HepG2 (cell line): ENCODE data around the gene IZUMO4. TPM values are rescaled to one million over a fixed set of nuclear protein-coding genes. Genes with fewer than 3 reads are reported as not detected.
A peak's percentile ranks its signal among the peaks of the same experiment; 100 is the strongest.

Source experiments
- ATAC-seq: fragments of 200-7000 bp; cut with Tn5 transposase; 3 replicates; pipeline ENCODE4 v1.9.1; 2020; ENCODE audit warnings: mild to moderate bottlenecking, moderate library complexity
- BruUV-seq: library from RNA; stranded (reverse); fragments of 400-500 nt; replicated peaks from 2 replicates; lab custom pipeline; 2021; lab: Mats Ljungman, UMichigan
- CTCF ChIA-PET: fragments of 300-600 bp; formaldehyde crosslinking; extraction: SDS; loops from one replicate; lab custom pipeline; 2021; ENCODE audit warnings: low total read pairs, inconsistent platforms, low intra/inter-chr PET ratio; lab: Yijun Ruan, JAX
- POLR2A ChIA-PET: fragments of 350-600 bp; sonication (Branson Sonifier 250); formaldehyde crosslinking; loops from one replicate; lab custom pipeline; 2020; ENCODE audit warnings: antibody characterized with exemption, inconsistent platforms; lab: Yijun Ruan, JAX
- DNase-seq: peaks from one replicate; pipeline ENCODE4 v3.0.0-alpha.2; 2015; ENCODE audit warnings: low spot score
- FAIRE-seq: peaks from 3 replicates; lab custom pipeline; 2011; peaks lifted over from hg19 to GRCh38; lab: Jason Lieb, UNC
- H2AFZ ChIP-seq: one replicate; pipeline ENCODE4 v1.6.1; 2011; ENCODE audit warnings: low read length, inconsistent platforms
- H3K27ac ChIP-seq: fragments of 300-600 bp; 3 replicates; pipeline ENCODE4 v1.8.0; 2011; ENCODE audit warnings: mixed run types, mild to moderate bottlenecking, mixed read lengths, low read length, inconsistent platforms; ENCODE audit not compliant: insufficient read depth; ENCODE audit errors: extremely low read length
- H3K27me3 ChIP-seq, 2 experiments: fragments of 200-600 bp in 1 of 2; 2 replicates in 1 of 2; 3 replicates in 1 of 2; pipeline versions ENCODE4 v1.6.0 to v1.8.0; 2011; ENCODE audit warnings: low read length in 2 of 2, mild to moderate bottlenecking in 2 of 2, moderate library complexity in 2 of 2, inconsistent platforms in 1 of 2; ENCODE audit not compliant: insufficient read depth in 2 of 2, control insufficient read depth in 1 of 2
- H3K36me3 ChIP-seq, 2 experiments: fragments of 200-600 bp in 1 of 2; replicated peaks in 1 of 2; 2 replicates in 1 of 2; 3 replicates in 1 of 2; pipeline versions ENCODE4 v1.5.1 to v1.8.0; 2011; ENCODE audit warnings: low read length in 2 of 2, inconsistent platforms in 1 of 2; ENCODE audit not compliant: insufficient read depth in 2 of 2, control insufficient read depth in 1 of 2
- H3K4me1 ChIP-seq: 2 replicates; pipeline ENCODE4 v1.5.1; 2012; ENCODE audit warnings: low read length, inconsistent platforms; ENCODE audit not compliant: insufficient read depth
- H3K4me2 ChIP-seq: 2 replicates; pipeline ENCODE4 v1.6.0; 2011; ENCODE audit warnings: low read depth, low read length, inconsistent platforms
- H3K4me3 ChIP-seq, 3 experiments: fragments of 200-600 bp in 1 of 3; sonication (generic), shearing (Covaris generic) in 1 of 3; replicated peaks in 1 of 3; 2 replicates each; pipeline ENCODE4 v1.5.1; 2011 to 2016; ENCODE audit warnings: low read length in 3 of 3, inconsistent platforms in 2 of 3, low read depth in 2 of 3, mild to moderate bottlenecking in 2 of 3, control low read depth in 1 of 3, mixed read lengths in 1 of 3; ENCODE audit not compliant: insufficient read depth in 1 of 3
- H3K79me2 ChIP-seq: one replicate; pipeline ENCODE4 v1.6.1; 2011; ENCODE audit warnings: low read length, inconsistent platforms; ENCODE audit not compliant: insufficient read depth
- H3K9ac ChIP-seq: 2 replicates; pipeline ENCODE4 v1.6.0; 2011; ENCODE audit warnings: mild to moderate bottlenecking, low read depth, low read length, inconsistent platforms; ENCODE audit not compliant: insufficient read depth
- H3K9me3 ChIP-seq: 2 replicates; pipeline ENCODE4 v1.5.1; 2012; ENCODE audit warnings: mild to moderate bottlenecking, low read length
- H4K20me1 ChIP-seq: 2 replicates; pipeline ENCODE4 v1.6.0; 2011; ENCODE audit warnings: inconsistent platforms, mild to moderate bottlenecking, low read length, moderate library complexity; ENCODE audit not compliant: insufficient read depth
- ESRRA ChIP-seq: sonication (generic); formaldehyde crosslinking; IDR thresholded peaks from 2 replicates; pipeline ENCODE4 v1.5.1; 2020; ENCODE audit warnings: mild to moderate bottlenecking, low read depth, missing genetic modification reagents
- FOXA1 ChIP-seq, 2 experiments: fragments of 450-650 bp in 1 of 2; sonication (generic) in 1 of 2; formaldehyde crosslinking in 1 of 2; IDR thresholded peaks; 2 replicates each; pipeline versions ENCODE4 v1.4.0 to v1.6.1; 2016 to 2020; ENCODE audit warnings: missing genetic modification reagents in 1 of 2
- FOXK1 ChIP-seq: sonication (generic); formaldehyde crosslinking; IDR thresholded peaks from 2 replicates; pipeline ENCODE4 v1.4.0; 2020; ENCODE audit warnings: low read depth, missing genetic modification reagents, borderline replicate concordance
- GATAD2A ChIP-seq: IDR thresholded peaks from 2 replicates; pipeline ENCODE4 v1.6.1; 2016
- MYNN ChIP-seq: sonication (generic); formaldehyde crosslinking; IDR thresholded peaks from 2 replicates; pipeline ENCODE4 v1.4.0; 2020; ENCODE audit warnings: mild to moderate bottlenecking, low read depth, missing genetic modification reagents
- ZNF296 ChIP-seq: sonication (generic); formaldehyde crosslinking; conservative IDR thresholded peaks from 2 replicates; pipeline ENCODE4 v1.5.0; 2020; ENCODE audit warnings: mild to moderate bottlenecking, missing genetic modification reagents
- ZNF382 ChIP-seq: sonication (generic); formaldehyde crosslinking; IDR thresholded peaks from 2 replicates; pipeline ENCODE4 v1.5.0; 2020; ENCODE audit warnings: missing genetic modification reagents, mild to moderate bottlenecking, borderline replicate concordance
- ZNF777 ChIP-seq: sonication (generic); formaldehyde crosslinking; IDR thresholded peaks from 2 replicates; pipeline ENCODE4 v1.4.0; 2020; ENCODE audit warnings: missing genetic modification reagents
- ZSCAN9 ChIP-seq: IDR thresholded peaks from 2 replicates; pipeline ENCODE4 v1.6.1; 2016; ENCODE audit warnings: borderline replicate concordance
- WGBS: methylation state at CpG from one replicate; pipeline ENCODE4 v1.1.6; 2017; ENCODE audit warnings: low lambda C conversion rate; 5-methylcytosine and 5-hydroxymethylcytosine counted together
- in situ Hi-C: cut with HindIII; loops from 2 replicates; pipeline ENCODE4 v1.10.0; 2017; ENCODE audit warnings: low pct_unique_long_range_greater_than_20kb; ENCODE audit not compliant: extremely low pct_ligation_motif_present
- intact Hi-C: fragments of 100-400 bp; cut with micrococcal nuclease; formaldehyde crosslinking; loops from one replicate; pipeline ENCODE4 v1.10.0; 2022; ENCODE audit not compliant: unreplicated experiment
- polyA plus RNA-seq, 8 experiments: library from polyadenylated mRNA; depleted of rRNA in 3 of 8; stranded (reverse) in 7 of 8; unstranded in 1 of 8; fragments of >200 nt; fragmentation: Illumina TruSeq in 4 of 8; extraction: Trizol in 4 of 8; gene quantifications; 2 replicates each; pipeline versions ENCODE4 v1.2.1 to v1.2.3, GENCODE V29; 2011 to 2016; ENCODE audit warnings: low read depth in 4 of 8, missing spikeins in 1 of 8, mixed read lengths in 1 of 8; ENCODE audit not compliant: insufficient read depth in 1 of 8
- total RNA-seq, 5 experiments: library from RNA; depleted of rRNA; stranded (reverse); fragments of >200 nt; fragmentation: Illumina TruSeq; extraction: Trizol; gene quantifications; 2 replicates each; pipeline ENCODE4 v1.2.3, GENCODE V29; 2016; ENCODE audit warnings: low read depth in 1 of 5
- TF ChIP-seq, protein P1 (sequence below): sonication (generic); formaldehyde crosslinking; IDR thresholded peaks from 2 replicates; pipeline ENCODE4 v1.8.1; 2023; ENCODE audit warnings: mild to moderate bottlenecking, moderate library complexity, missing genetic modification reagents
- TF ChIP-seq, protein P2 (sequence below): sonication (generic); formaldehyde crosslinking; IDR thresholded peaks from 2 replicates; pipeline ENCODE4 v1.4.0; 2020; ENCODE audit warnings: missing genetic modification reagents, borderline replicate concordance
- TF ChIP-seq, protein P3 (sequence below): sonication (generic); formaldehyde crosslinking; IDR thresholded peaks from 2 replicates; pipeline ENCODE4 v1.5.0; 2020; ENCODE audit warnings: missing genetic modification reagents, mild to moderate bottlenecking, borderline replicate concordance
- TF ChIP-seq, protein P4 (sequence below): sonication (generic); formaldehyde crosslinking; IDR thresholded peaks from 2 replicates; pipeline ENCODE4 v1.4.0; 2020; ENCODE audit warnings: mild to moderate bottlenecking, missing genetic modification reagents
- TF ChIP-seq, protein P5 (sequence below): sonication (generic); formaldehyde crosslinking; IDR thresholded peaks from 2 replicates; pipeline ENCODE4 v1.4.0; 2020; ENCODE audit warnings: missing genetic modification reagents

IZUMO4 gene
- total and polyA plus RNA-seq, 2 of the 13 experiments (the other 11 are each of a cell fraction or from before 2014, with no cell fraction given) = 0.77 to 3.9 TPM

DNA sequence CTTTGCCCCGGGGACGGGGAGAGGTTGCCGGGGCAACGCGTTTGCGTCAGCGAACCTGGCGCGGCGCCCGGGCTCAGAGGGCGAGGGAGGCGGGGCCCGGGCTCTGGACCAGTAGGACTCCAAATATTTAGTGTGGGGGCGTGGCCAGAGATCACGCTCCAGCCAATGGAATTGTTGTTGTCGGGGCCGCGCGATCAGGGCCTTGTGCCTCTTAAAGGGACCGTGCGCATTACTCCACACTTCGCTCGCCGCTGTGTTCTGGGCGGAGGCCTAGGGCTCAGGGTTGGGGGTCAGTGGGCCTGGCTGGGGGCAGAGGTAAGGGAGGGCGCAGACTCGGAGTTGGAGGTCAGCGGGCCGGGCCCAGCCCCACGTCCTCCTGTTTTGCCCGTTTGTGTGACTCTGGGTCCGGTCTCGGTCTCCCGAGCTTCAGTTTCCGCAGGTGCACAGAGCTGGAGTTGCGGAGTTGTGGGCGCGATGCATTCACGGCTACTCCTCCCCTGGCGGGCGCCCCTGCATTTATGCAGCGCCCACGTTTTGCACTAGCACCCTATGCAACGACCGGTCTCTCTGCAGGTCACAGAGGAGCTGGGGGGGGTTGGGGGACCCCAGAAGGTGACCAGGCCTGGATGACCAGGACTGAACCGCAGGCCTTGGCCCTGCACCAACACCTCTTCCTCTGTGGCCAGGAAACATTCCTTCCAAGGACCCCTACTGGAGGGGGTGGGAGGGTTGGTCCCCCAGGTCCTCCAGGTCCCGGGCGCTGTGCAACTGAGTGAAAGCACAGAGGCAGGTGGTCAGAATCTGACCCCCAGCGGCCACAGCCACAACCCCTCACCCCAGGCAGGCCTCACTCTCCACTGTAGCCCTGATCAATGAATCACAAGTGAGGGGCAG lies 35.0 kb upstream of the IZUMO4 start (continued):
- TF ChIP-seq, protein P1, sequence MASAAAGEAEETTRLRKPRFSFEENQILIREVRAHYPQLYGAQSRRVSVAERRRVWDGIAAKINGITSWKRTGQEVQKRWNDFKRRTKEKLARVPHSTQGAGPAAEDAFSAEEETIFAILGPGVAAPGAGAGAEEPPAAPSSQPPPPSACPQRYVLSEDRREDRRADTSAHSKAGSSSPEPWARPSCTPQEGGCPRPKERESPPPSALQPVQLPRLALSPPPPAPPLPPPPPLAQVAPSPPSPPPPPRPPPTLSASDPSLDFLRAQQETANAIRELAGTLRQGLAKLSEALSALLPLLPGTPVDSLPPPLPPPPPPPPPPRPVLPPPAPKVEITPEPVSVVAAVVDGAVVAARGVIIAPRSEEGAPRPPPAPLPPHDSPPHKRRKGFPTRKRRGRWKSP (CRISPR knock-in tag) = no peak
- TF ChIP-seq ESRRA (0 out of 2 replicates have a peak, but pooled peaks have one; percentile 33), ZNF296 (0 out of 2 replicates have a peak, but pooled peaks have one; percentile 64), ZNF382 (CRISPR knock-in tag) (no peak), MYNN (no peak), FOXA1 (IDR thresholded peaks at IDR 0.05) (no peak), FOXA1 (CRISPR knock-in tag; IDR thresholded peaks at IDR 0.05) (no peak), FOXK1 (0 out of 2 replicates have a peak, but pooled peaks have one; percentile 9), ZSCAN9 (CRISPR knock-in tag) (no peak)

DNA sequence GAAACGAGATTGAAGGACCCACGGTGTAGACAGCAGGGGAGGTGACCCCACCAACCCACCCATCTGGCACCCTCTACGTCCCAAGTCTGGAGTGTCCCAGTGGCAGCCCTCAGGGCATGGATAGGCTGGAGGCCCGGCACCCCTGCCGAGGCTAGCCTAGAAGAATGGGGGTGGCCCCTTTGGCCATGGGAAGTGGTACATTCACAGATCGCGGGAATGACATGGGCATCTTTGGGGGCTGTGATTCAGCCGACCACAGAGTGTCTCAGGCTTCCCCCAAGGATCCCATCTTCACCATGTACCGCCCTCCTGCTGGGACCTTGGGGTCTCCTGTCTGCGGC lies 34.4 kb upstream of the IZUMO4 start:
- 29% methylated on average over 5 of the region's 10 CpGs for WGBS
- Histone ChIP-seq H3K9ac (peak overlapping the region; percentile 97), H3K36me3 (no peaks in the 10 kb centered on the region), H3K4me3 (peak overlapping the region; percentile 58 to 84 (median 69)), H3K27ac (peak overlapping the region; percentile 100), H3K9me3 (no peaks in the 10 kb centered on the region), H4K20me1 (no peaks in the 10 kb centered on the region), H3K4me2 (peak overlapping the region; percentile 91), H2AFZ (no peak overlapping the region), H3K79me2 (no peaks in the 10 kb centered on the region), H3K27me3 (no peaks in the 10 kb centered on the region; a peak in 1 of 5 replicates), H3K4me1 (peaks cover 77% of the 10 kb centered on the region)
- in situ Hi-C loops = loop anchor here (5.0 to 10.0 kb wide), 2 partner anchors 40 to 128 kb away; no protein-coding TSS in a partner anchor
- POLR2A ChIA-PET = interaction anchor here (1.0 to 3.2 kb wide), 6 partner anchors 10 to 46 kb away, joined by 5 to 40 read pairs (median 8); partner anchors contain the start of genes BTBD2 and MKNK2
- DNase-seq = no peak
- no peak for FAIRE-seq
- CTCF ChIA-PET = no interaction called here
- intact Hi-C loops = no loop called here
- ATAC-seq = peak; percentile 0; the same call in 2 of the 3 replicates
- no TSS peak for BruUV-seq
- 0 out of 2 replicates have a peak, but pooled peaks have one; percentile 4 for TF ChIP-seq GATAD2A (CRISPR knock-in tag)
- TF ChIP-seq, protein P2, sequence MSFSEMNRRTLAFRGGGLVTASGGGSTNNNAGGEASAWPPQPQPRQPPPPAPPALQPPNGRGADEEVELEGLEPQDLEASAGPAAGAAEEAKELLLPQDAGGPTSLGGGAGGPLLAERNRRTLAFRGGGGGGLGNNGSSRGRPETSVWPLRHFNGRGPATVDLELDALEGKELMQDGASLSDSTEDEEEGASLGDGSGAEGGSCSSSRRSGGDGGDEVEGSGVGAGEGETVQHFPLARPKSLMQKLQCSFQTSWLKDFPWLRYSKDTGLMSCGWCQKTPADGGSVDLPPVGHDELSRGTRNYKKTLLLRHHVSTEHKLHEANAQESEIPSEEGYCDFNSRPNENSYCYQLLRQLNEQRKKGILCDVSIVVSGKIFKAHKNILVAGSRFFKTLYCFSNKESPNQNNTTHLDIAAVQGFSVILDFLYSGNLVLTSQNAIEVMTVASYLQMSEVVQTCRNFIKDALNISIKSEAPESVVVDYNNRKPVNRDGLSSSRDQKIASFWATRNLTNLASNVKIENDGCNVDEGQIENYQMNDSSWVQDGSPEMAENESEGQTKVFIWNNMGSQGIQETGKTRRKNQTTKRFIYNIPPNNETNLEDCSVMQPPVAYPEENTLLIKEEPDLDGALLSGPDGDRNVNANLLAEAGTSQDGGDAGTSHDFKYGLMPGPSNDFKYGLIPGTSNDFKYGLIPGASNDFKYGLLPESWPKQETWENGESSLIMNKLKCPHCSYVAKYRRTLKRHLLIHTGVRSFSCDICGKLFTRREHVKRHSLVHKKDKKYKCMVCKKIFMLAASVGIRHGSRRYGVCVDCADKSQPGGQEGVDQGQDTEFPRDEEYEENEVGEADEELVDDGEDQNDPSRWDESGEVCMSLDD (CRISPR knock-in tag) = 0 out of 2 replicates have a peak, but pooled peaks have one; percentile 17
- TF ChIP-seq, protein P3, sequence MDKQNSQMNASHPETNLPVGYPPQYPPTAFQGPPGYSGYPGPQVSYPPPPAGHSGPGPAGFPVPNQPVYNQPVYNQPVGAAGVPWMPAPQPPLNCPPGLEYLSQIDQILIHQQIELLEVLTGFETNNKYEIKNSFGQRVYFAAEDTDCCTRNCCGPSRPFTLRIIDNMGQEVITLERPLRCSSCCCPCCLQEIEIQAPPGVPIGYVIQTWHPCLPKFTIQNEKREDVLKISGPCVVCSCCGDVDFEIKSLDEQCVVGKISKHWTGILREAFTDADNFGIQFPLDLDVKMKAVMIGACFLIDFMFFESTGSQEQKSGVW (CRISPR knock-in tag) = no peak
- TF ChIP-seq, protein P4, sequence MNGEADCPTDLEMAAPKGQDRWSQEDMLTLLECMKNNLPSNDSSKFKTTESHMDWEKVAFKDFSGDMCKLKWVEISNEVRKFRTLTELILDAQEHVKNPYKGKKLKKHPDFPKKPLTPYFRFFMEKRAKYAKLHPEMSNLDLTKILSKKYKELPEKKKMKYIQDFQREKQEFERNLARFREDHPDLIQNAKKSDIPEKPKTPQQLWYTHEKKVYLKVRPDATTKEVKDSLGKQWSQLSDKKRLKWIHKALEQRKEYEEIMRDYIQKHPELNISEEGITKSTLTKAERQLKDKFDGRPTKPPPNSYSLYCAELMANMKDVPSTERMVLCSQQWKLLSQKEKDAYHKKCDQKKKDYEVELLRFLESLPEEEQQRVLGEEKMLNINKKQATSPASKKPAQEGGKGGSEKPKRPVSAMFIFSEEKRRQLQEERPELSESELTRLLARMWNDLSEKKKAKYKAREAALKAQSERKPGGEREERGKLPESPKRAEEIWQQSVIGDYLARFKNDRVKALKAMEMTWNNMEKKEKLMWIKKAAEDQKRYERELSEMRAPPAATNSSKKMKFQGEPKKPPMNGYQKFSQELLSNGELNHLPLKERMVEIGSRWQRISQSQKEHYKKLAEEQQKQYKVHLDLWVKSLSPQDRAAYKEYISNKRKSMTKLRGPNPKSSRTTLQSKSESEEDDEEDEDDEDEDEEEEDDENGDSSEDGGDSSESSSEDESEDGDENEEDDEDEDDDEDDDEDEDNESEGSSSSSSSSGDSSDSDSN (CRISPR knock-in tag) = peak; percentile 6; the same call in 1 of the 2 replicates
- TF ChIP-seq, protein P5, sequence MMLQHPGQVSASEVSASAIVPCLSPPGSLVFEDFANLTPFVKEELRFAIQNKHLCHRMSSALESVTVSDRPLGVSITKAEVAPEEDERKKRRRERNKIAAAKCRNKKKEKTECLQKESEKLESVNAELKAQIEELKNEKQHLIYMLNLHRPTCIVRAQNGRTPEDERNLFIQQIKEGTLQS (CRISPR knock-in tag) = no peak
- no peak for TF ChIP-seq ZNF777
